Heart right ventricle (tissue), 16 donors: ENCODE data around the gene ATG16L2. TPM values are rescaled to one million over a fixed set of nuclear protein-coding genes. Genes with fewer than 3 reads are reported as not detected.
"Not testable (repeated sequence)": the region's sequence is repeated elsewhere in the genome, so short reads cannot be mapped to it uniquely, and the experiment has no call there.

Source experiments
- ATAC-seq, 8 donors: fragments of 200-7000 bp; cut with Tn5 transposase; one replicate each; pipeline ENCODE4 v1.9.1; 2020; ENCODE audit warnings: mild to moderate bottlenecking in 8 of 8, moderate library complexity in 8 of 8, moderate number of reproducible peaks in 1 of 8
- DNase-seq, 2 donors: peaks; one replicate each; pipeline ENCODE4 v3.0.0-alpha.2; 2020
- H3K27ac ChIP-seq, 10 donors: fragments of 200-600 bp; sonication (generic) in 2 of 10; one replicate each; pipeline versions ENCODE4 v1.5.0 to v1.8.0; 2020 to 2022; ENCODE audit warnings: mild to moderate bottlenecking in 3 of 10
- H3K27me3 ChIP-seq, 7 donors: fragments of 200-600 bp; one replicate each; pipeline ENCODE4 v1.8.0; 2021 to 2022; ENCODE audit warnings: mild to moderate bottlenecking in 2 of 7
- H3K36me3 ChIP-seq, 9 donors: fragments of 200-600 bp; sonication (generic) in 1 of 9; one replicate each; pipeline versions ENCODE4 v1.5.0 to v1.8.0; 2020 to 2022; ENCODE audit warnings: mild to moderate bottlenecking in 2 of 9
- H3K4me1 ChIP-seq, 9 donors: fragments of 200-600 bp; sonication (generic) in 1 of 9; one replicate each; pipeline versions ENCODE4 v1.5.0 to v1.8.0; 2020 to 2022; ENCODE audit warnings: mild to moderate bottlenecking in 4 of 9
- H3K4me3 ChIP-seq, 10 donors: fragments of 200-600 bp; sonication (generic) in 2 of 10; one replicate each; pipeline versions ENCODE4 v1.5.0 to v1.8.0; 2020 to 2022; ENCODE audit warnings: mild to moderate bottlenecking in 7 of 10, moderate library complexity in 2 of 10
- H3K9me3 ChIP-seq, 11 donors: fragments of 200-600 bp in 10 of 11; sonication (generic) in 2 of 11; one replicate each; pipeline versions ENCODE4 v1.5.0 to v1.8.0; 2013 to 2022; ENCODE audit warnings: mild to moderate bottlenecking in 2 of 11, control low read depth in 1 of 11, moderate library complexity in 1 of 11
- whole genome bisulfite sequencing, 2 donors: extraction: QIAGEN DNeasy Blood & Tissue Kit; methylation state at CpG; one replicate each; pipeline ENCODE4 v1.1.7; 2013; ENCODE audit warnings: inconsistent platforms in 1 of 2; 5-methylcytosine and 5-hydroxymethylcytosine counted together
- intact Hi-C, 10 donors: fragments of 100-400 bp; cut with DNase I; formaldehyde crosslinking; loops; one replicate each; pipeline versions ENCODE4 v1.11.1 to v1.14.2; 2022
- polyA plus RNA-seq, 2 donors: library from polyadenylated mRNA; stranded (reverse); fragments of 200-250 nt; gene quantifications; one replicate each; pipeline ENCODE4 v1.2.3, GENCODE V29; 2013
- total RNA-seq, 10 donors: library from RNA; stranded (reverse); fragmentation: NEBNext Ultra II Directional in 3 of 10; extraction: Animal tissue kit (Norgen Biotek cat#: 25700) in 3 of 10; gene quantifications; one replicate each; pipeline versions ENCODE4 v1.2.1 to v1.2.4, GENCODE V29; 2021 to 2023
- TF ChIP-seq, protein P1 (sequence below), 9 donors: fragments of 200-600 bp; sonication (generic) in 2 of 9; IDR thresholded peaks; one replicate each; pipeline versions ENCODE4 v1.5.0 to v1.8.0; 2021 to 2022; ENCODE audit warnings: antibody characterized with exemption in 9 of 9, mild to moderate bottlenecking in 5 of 9, moderate library complexity in 1 of 9
- donor health status: Arrhythmogenic right ventricular cardiomyopathy.
- donor health status: ischemic (EF 13 %, LVEDD 7.1; RV severe dilation, severe dysfunction).
- donor health status: healthy with polysubstance abuse.
- donor health status: DM: no; HTN: yes; CAD: no.
- donor health status: DM: no; HTN: no; CAD: no.
- donor health status: ischemic (EF 25% LVEDD 6.9; RV normal size, moderate dysfunction).
- donor health status: ischemic (EF 25% LVEDD 5.7; RV mildly dilated, moderate dysfunction).
- donor health status: healthy.
- donor health status: DM: yes; HTN: yes; CAD: no.
- donor health status: Ischemic cardiomyopathy.
- donor health status: ischemic (EF 35%, LVEDD 5.7; RV mildly dilated, moderate dysfunction).
- donor health status: nonischemic (EF 11% LVEDD 7.7; RV severe dilation, severe dysfunction).
- donor health status: DM: yes; HTN: yes; CAD: no.
- donor health status: PGD.
- donor health status: ischemic (EF 29% LVEDD 5.4; RV normal size, mild dysfunction).
- donor health status: nonischemic (EF 23%, LVEDD 6.1; RV moderate dilation, normal function).

Gene ATG16L2
- total and polyA plus RNA-seq, 12 donors = 8.0 to 66.9 (median 12.3) TPM

DNA sequence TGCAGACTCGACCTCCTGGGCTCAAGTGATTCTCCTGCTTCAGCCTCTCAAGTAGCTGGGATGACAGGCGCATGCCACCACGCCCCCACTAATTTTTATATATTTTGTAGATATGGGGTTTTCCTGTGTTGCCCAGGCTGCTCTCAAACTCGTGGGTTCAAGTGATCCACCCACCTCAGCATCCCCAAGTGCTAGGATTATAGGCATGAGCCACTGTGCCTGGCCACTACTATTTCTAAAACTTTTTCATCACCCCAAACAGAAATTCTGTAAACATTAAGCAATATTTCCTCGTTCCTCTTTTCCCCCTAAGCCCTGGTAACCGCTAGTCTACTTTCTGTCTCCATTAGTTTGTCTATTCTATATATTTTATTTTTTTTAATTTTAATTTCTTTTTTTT, 9.0 kb upstream of the ATG16L2 start:
- TF ChIP-seq, protein P1, sequence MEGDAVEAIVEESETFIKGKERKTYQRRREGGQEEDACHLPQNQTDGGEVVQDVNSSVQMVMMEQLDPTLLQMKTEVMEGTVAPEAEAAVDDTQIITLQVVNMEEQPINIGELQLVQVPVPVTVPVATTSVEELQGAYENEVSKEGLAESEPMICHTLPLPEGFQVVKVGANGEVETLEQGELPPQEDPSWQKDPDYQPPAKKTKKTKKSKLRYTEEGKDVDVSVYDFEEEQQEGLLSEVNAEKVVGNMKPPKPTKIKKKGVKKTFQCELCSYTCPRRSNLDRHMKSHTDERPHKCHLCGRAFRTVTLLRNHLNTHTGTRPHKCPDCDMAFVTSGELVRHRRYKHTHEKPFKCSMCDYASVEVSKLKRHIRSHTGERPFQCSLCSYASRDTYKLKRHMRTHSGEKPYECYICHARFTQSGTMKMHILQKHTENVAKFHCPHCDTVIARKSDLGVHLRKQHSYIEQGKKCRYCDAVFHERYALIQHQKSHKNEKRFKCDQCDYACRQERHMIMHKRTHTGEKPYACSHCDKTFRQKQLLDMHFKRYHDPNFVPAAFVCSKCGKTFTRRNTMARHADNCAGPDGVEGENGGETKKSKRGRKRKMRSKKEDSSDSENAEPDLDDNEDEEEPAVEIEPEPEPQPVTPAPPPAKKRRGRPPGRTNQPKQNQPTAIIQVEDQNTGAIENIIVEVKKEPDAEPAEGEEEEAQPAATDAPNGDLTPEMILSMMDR (IDR thresholded peaks at IDR 0.05) = no peak
- DNase-seq = no peak
- H3K27ac ChIP-seq = peak overlapping the region in 1 of 10 donors; percentile 99
- ATAC-seq = no peak
- H3K4me1 ChIP-seq = peaks cover 0 to 53% (median 0%) of the 10 kb centered on the region in 9 donors
- WGBS, 2 donors = 83 to 88% methylated on average over 6 of the region's 6 CpGs
- H3K4me3 ChIP-seq = no peak overlapping the region
- intact Hi-C loops = no loop called here
- H3K9me3 ChIP-seq = no peaks in the 10 kb centered on the region
- H3K36me3 ChIP-seq = peaks cover 0 to 22% (median 0%) of the 10 kb centered on the region in 9 donors
- no peaks in the 10 kb centered on the region for H3K27me3 ChIP-seq

DNA sequence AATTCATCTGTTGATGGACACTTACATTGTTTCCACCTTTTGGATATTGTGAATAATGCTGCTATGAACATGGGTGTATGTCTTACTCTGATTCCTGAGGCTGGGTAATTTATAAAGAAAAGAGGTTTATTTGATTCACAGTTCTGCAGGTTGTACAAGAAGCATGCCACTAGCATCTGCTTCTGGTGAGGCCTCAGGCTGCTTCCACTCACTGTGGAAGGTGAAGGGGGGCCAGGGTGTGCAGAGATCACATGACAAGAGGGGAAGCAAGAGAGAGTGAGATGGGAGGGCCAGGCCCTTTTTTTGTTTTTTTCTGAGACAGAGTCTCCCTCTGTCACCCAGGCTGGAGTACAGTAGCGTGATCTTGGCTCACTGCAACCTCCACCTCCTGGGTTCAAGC, 7.8 kb upstream of the ATG16L2 start:
- H3K4me3 ChIP-seq, H3K9me3 ChIP-seq, ATAC-seq, intact Hi-C loops, DNase-seq, H3K27me3 ChIP-seq: not testable (repeated sequence)
- Histone ChIP-seq H3K27ac (peak overlapping the region in 1 of 10 donors; percentile 99), H3K36me3 (peaks cover 0 to 30% (median 0%) of the 10 kb centered on the region in 9 donors), H3K4me1 (peaks cover 0 to 58% (median 0%) of the 10 kb centered on the region in 9 donors)
- 95 to 100% methylated on average over 1 of the region's 1 CpG for WGBS, 2 donors

GRCh38 chr11:72807021-72807693, 7.1 kb upstream of the ATG16L2 start:
- H3K36me3 ChIP-seq = peaks cover 0 to 30% (median 0%) of the 10 kb centered on the region in 9 donors
- DNase-seq (no peak), ATAC-seq (peak in 6 of 8 donors; percentile 41 to 64 (median 55))
- peak overlapping the region in 1 of 10 donors; percentile 5 for H3K4me3 ChIP-seq
- H3K27me3 ChIP-seq = no peaks in the 10 kb centered on the region
- intact Hi-C loops = no loop called here
- H3K9me3 ChIP-seq = no peaks in the 10 kb centered on the region
- 84 to 89% methylated on average over 5 of the region's 5 CpGs for WGBS, 2 donors
- peak overlapping the region in 3 of 10 donors; percentile 30 to 99 (median 54) for H3K27ac ChIP-seq
- TF ChIP-seq, protein P1 (IDR thresholded peaks at IDR 0.05) = no peak
- peaks cover 0 to 66% (median 1%) of the 10 kb centered on the region in 9 donors for H3K4me1 ChIP-seq

- H3K27me3 ChIP-seq = no peaks in the 10 kb centered on the region
- TF ChIP-seq, protein P1 (IDR thresholded peaks at IDR 0.05) = no peak
- peak overlapping the region in 3 of 10 donors; percentile 30 to 99 (median 54) for H3K27ac ChIP-seq
- 77 to 83% methylated on average over 2 of the region's 2 CpGs for WGBS, 2 donors
- intact Hi-C loops = no loop called here
- peak in 7 of 8 donors; percentile 24 to 54 (median 43) for ATAC-seq
- DNase-seq = no peak
- no peaks in the 10 kb centered on the region for H3K9me3 ChIP-seq
- H3K4me1 ChIP-seq = peaks cover 4 to 73% (median 8%) of the 10 kb centered on the region in 9 donors
- H3K36me3 ChIP-seq = peaks cover 0 to 30% (median 0%) of the 10 kb centered on the region in 9 donors
- H3K4me3 ChIP-seq = peak overlapping the region in 1 of 10 donors; percentile 5
These were observed 6.4 kb upstream of the ATG16L2 start for GRCh38 chr11:72807792-72808191.

DNA sequence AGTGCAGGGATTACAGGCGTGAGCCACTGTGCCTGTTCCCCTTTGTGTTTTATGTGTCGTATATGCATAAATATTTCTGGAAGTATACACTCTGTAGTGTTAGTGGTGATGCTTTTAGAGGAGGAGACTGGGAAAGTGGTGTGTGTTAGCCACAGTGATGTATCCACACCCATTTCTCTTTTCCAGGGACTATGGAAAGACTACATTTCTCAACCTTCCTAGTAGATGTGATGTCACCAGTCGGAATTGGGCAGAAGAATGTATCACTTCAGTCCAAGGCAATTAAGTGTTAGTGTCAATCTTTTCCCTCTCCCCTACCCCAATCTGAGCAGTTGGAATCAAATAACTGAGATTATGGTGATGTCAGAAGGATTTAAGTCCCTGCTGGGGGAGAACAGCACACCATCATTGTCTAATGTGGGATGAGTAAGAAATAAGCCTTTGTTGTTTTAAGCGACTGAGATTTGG, 5.8 kb upstream of the ATG16L2 start:
- H3K36me3 ChIP-seq = peaks cover 0 to 30% (median 0%) of the 10 kb centered on the region in 9 donors
- no peak for ATAC-seq
- no peak overlapping the region for H3K4me3 ChIP-seq
- H3K27me3 ChIP-seq = no peaks in the 10 kb centered on the region
- no peaks in the 10 kb centered on the region for H3K9me3 ChIP-seq
- H3K4me1 ChIP-seq = peaks cover 7 to 78% (median 13%) of the 10 kb centered on the region in 9 donors
- TF ChIP-seq, protein P1 (IDR thresholded peaks at IDR 0.05) = no peak
- H3K27ac ChIP-seq = peak overlapping the region in 2 of 10 donors; percentile 2 to 99
- DNase-seq = no peak
- 87 to 90% methylated on average over 4 of the region's 4 CpGs for WGBS, 2 donors
- intact Hi-C loops = no loop called here

DNA sequence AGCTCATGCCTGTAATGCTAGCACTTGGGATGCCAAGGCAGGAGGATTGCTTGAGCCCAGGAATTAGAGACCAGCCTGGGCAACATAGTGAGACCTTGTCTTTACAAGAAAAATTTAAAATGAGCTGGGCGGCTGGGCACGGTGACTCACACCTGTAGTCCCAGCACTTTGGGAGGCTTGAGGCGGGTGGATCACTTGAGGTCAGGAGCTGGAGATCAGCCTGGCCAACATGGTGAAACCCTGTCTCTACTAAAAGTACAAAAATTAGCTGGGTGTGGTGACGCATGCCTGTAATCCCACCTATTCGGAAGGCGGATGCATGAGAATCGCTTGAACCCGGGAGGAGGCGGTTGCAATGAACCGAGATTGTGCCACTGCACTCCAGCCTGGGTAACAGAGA, 2.5 kb upstream of the ATG16L2 start:
- peak overlapping the region in 1 of 10 donors; percentile 70 for H3K4me3 ChIP-seq
- ATAC-seq, H3K27me3 ChIP-seq, DNase-seq, H3K9me3 ChIP-seq: not testable (repeated sequence)
- 95 to 98% methylated on average over 10 of the region's 10 CpGs for WGBS, 2 donors
- intact Hi-C loops = loop anchor here in 4 of 10 donors (5.0 to 10.0 kb wide), 3 partner anchors 84 to 217 kb away; no protein-coding TSS in a partner anchor
- peaks cover 0 to 31% (median 0%) of the 10 kb centered on the region in 9 donors for H3K36me3 ChIP-seq
- peaks cover 7 to 79% (median 36%) of the 10 kb centered on the region in 9 donors for H3K4me1 ChIP-seq
- H3K27ac ChIP-seq = peak overlapping the region in 1 of 10 donors; percentile 99
